Small intestine (tissue), 7 donors: Measurements from ENCODE around the gene GALNT11. TPM values are rescaled to one million over a fixed set of nuclear protein-coding genes. Genes with fewer than 3 reads are reported as not detected.

Source experiments
- DNase-seq, 2 donors: peaks; one replicate each; pipeline versions ENCODE4 v3.0.0 to v3.0.0-alpha.2; 2013
- FAIRE-seq: peaks from 2 replicates; lab custom pipeline; 2012; peaks lifted over from hg19 to GRCh38; lab: Jason Lieb, UNC
- H3K27ac ChIP-seq, 3 donors: one replicate each; pipeline ENCODE4 v1.5.1; 2013; ENCODE audit warnings: low read length in 2 of 3, mild to moderate bottlenecking in 2 of 3, control low read depth in 1 of 3, inconsistent platforms in 1 of 3, low read depth in 1 of 3, moderate library complexity in 1 of 3
- H3K27me3 ChIP-seq, 3 donors: one replicate each; pipeline ENCODE4 v1.6.1; 2013; ENCODE audit warnings: low read length in 3 of 3, inconsistent platforms in 1 of 3; ENCODE audit not compliant: control insufficient read depth in 3 of 3, insufficient read depth in 3 of 3
- H3K36me3 ChIP-seq, 3 donors: one replicate each; pipeline ENCODE4 v1.6.1; 2013; ENCODE audit warnings: low read length in 3 of 3, inconsistent platforms in 1 of 3, low read depth in 1 of 3, mild to moderate bottlenecking in 1 of 3, moderate library complexity in 1 of 3; ENCODE audit not compliant: control insufficient read depth in 3 of 3, insufficient read depth in 2 of 3
- H3K4me1 ChIP-seq, 3 donors: one replicate each; pipeline ENCODE4 v1.6.1; 2013; ENCODE audit warnings: low read length in 2 of 3, inconsistent platforms in 1 of 3, low read depth in 1 of 3, mild to moderate bottlenecking in 1 of 3, moderate library complexity in 1 of 3; ENCODE audit not compliant: control insufficient read depth in 3 of 3, insufficient read depth in 2 of 3
- H3K4me3 ChIP-seq, 3 donors: one replicate each; pipeline ENCODE4 v1.5.1; 2013; ENCODE audit warnings: low read length in 3 of 3, control low read depth in 1 of 3, inconsistent platforms in 1 of 3, low read depth in 1 of 3, mild to moderate bottlenecking in 1 of 3, moderate library complexity in 1 of 3
- H3K9me3 ChIP-seq, 2 donors: one replicate each; pipeline ENCODE4 v1.6.1; 2013; ENCODE audit warnings: low read depth in 1 of 2, low read length in 1 of 2; ENCODE audit not compliant: control insufficient read depth in 2 of 2, insufficient read depth in 1 of 2
- WGBS, 3 donors: extraction: QIAGEN DNeasy Blood & Tissue Kit; methylation state at CpG; one replicate each; pipeline ENCODE4 v1.1.7; 2013; 5-methylcytosine and 5-hydroxymethylcytosine counted together
- polyA plus RNA-seq, 4 donors: library from polyadenylated mRNA; stranded (reverse) in 3 of 4; unstranded in 1 of 4; fragments of 200-250 nt in 3 of 4; fragments of 120-200 nt in 1 of 4; gene quantifications; one replicate each; pipeline versions ENCODE4 v1.2.1 to v1.2.3, GENCODE V29; 2013
- donor health status: healthy with polysubstance abuse.
- donor health status: control.
- donor health status: control.
- donor health status: Bipolar disorder and iron deficiency.
- donor health status: healthy.

Gene GALNT11
- polyA plus RNA-seq, 4 donors, result 8.1 to 39.7 (median 17.6) TPM

DNA sequence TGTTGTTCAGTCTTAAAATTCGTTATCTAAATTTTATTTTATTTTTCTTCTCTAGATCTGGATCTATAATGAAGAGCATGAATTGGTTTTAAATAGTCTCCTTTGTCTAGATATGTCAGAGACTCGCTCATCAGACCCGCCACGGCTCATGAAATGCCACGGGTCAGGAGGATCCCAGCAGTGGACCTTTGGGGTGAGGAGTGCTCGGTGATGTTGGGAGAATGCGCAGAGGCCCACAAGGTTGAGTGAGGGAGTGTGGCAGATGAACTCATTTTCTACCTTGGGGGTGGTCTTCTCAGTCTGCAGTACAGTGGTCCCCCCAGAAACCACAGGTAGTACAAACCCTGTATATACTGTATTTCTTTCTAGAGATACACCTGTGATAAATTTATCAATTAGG lies 95.3 kb downstream of the GALNT11 start:
- no peak for FAIRE-seq
- WGBS, 3 donors, result 95 to 98% (median 97%) methylated on average over 7 of the region's 7 CpGs
- no peak overlapping the region for H3K27ac ChIP-seq

DNA sequence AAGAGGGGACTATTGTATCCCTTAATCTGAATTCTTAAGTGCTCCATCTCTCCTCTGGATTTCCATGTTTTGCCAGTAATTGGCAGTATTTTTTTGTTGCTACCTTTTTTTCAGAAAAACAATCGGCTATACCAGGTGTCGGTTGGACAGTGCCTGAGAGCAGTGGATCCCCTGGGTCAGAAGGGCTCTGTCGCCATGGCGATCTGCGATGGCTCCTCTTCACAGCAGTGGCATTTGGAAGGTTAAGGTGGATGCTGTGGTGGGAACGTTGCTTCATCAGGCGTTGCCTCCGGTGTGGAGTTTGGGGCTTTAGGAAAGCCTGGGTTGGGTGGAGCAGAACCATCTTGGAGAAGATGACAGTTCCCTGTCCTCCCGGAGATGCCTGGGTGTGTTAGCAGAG lies 96.0 kb downstream of the GALNT11 start:
- Histone ChIP-seq H3K9me3 (peaks cover 0 to 13% of the 10 kb centered on the region in 2 donors), H3K4me1 (no peaks in the 10 kb centered on the region), H3K27ac (no peak overlapping the region), H3K36me3 (peaks cover 8 to 41% (median 36%) of the 10 kb centered on the region in 3 donors), H3K27me3 (no peaks in the 10 kb centered on the region), H3K4me3 (no peak overlapping the region)
- DNase-seq, result no peak
- no peak for FAIRE-seq
- WGBS, 3 donors, result 96 to 98% (median 97%) methylated on average over 9 of the region's 9 CpGs

More for the DNA sequence above, 95.3 kb downstream of the GALNT11 start:
- Histone ChIP-seq H3K4me1 (no peaks in the 10 kb centered on the region), H3K36me3 (peaks cover 8 to 41% (median 37%) of the 10 kb centered on the region in 3 donors), H3K4me3 (no peak overlapping the region), H3K27me3 (no peaks in the 10 kb centered on the region), H3K9me3 (peaks cover 0 to 13% of the 10 kb centered on the region in 2 donors)
- no peak for DNase-seq

DNA sequence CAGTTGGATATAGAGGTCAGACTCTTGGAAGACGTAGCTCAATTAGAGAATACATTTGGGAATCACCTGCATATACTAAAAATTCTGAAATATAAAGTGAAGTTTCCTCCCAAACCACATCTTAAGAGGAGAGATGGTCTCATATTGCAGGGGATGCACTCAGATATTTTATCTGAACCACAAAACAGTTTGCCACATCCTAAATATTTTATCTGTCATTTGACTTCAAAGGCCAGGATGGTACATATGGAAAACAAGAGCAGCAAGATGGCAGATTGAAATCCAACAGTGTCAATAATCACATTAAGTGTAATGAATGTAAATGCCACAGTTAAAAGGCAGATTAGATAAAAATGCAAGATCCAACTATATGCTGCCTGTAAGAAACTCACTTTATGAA lies 97.1 kb downstream of the GALNT11 start:
- Histone ChIP-seq H3K27me3 (no peaks in the 10 kb centered on the region), H3K4me1 (no peaks in the 10 kb centered on the region), H3K27ac (no peak overlapping the region), H3K9me3 (peaks cover 0 to 13% of the 10 kb centered on the region in 2 donors), H3K36me3 (peaks cover 8 to 42% (median 36%) of the 10 kb centered on the region in 3 donors), H3K4me3 (no peak overlapping the region)
- WGBS, 3 donors, result 95 to 100% (median 98%) methylated on average over 1 of the region's 1 CpG
- DNase-seq (no peak), FAIRE-seq (no peak)

DNA sequence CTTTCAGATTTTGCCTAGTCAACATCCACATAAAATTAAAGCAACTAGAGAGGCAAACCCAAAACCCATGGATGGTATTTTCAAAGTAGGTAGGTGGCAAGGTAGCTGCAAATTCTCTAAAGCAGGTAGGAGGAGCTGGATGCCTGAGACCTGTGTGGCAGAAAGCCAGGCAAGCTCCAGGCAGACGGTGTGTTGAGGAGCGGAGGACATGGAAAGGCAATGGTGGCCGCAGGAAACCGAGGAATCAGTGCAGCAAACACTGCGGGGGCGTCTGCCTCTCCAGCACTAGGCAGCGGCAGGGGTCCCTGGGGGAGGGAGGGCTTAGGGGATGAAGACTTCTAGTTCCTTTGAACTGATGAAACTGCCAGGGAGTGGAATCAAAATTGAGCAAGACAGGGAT lies 101.3 kb downstream of the GALNT11 start:
- H3K27ac ChIP-seq, result no peak overlapping the region
- peaks cover 0 to 24% of the 10 kb centered on the region in 2 donors for H3K9me3 ChIP-seq
- no peak for DNase-seq
- H3K36me3 ChIP-seq, result peaks cover 19 to 54% (median 23%) of the 10 kb centered on the region in 3 donors
- 89 to 97% (median 95%) methylated on average over 7 of the region's 7 CpGs for WGBS, 3 donors
- H3K4me1 ChIP-seq, result no peaks in the 10 kb centered on the region
- FAIRE-seq, result no peak
- H3K27me3 ChIP-seq, result no peaks in the 10 kb centered on the region
- H3K4me3 ChIP-seq, result no peak overlapping the region

DNA sequence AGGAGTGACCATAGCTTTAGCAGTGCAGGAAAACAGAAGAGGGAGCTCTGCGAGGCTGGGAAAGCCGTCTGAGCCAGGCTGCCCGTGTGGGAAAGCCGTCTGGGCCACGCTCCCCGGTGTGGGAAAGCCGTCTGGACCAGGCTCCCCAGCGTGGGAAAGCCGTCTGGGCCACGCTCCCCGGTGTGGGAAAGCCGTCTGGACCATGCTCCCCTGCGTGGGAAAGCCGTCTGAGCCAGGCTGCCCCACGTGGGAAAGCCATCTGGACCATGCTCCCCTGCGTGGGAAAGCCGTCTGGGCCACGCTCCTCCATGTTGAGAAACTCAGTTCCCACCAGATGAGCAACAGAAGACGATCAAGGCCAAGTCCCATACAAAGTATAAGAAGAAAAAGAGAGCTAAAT lies 101.8 kb downstream of the GALNT11 start:
- WGBS, 3 donors, result 94 to 97% (median 96%) methylated on average over 19 of the region's 19 CpGs
- H3K27me3 ChIP-seq, result no peaks in the 10 kb centered on the region
- no peak for DNase-seq
- no peak overlapping the region for H3K27ac ChIP-seq
- H3K36me3 ChIP-seq, result peaks cover 19 to 57% (median 24%) of the 10 kb centered on the region in 3 donors
- H3K9me3 ChIP-seq, result peaks cover 0 to 24% of the 10 kb centered on the region in 2 donors
- no peaks in the 10 kb centered on the region for H3K4me1 ChIP-seq
- no peak overlapping the region for H3K4me3 ChIP-seq
- no peak for FAIRE-seq

DNA sequence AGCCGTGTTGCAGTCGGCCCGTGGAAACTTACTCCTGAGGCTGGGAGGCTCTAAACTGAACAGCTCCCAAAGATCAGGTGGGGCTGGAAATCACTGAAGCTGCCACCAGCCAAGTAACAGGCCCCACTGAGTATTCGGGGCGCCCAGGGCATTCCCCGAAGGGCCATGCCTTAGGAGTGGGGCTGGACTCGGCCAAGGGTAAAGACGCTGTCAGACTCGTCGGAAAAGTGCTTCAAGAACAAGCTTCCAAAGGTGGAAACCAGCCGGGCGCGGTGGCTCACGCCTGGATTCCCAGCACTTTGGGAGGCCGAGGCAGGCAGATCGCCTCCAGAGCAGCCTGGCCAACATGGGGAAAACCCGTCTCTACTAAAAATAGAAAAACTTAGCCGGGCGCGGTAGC lies 102.8 kb downstream of the GALNT11 start:
- FAIRE-seq, result no peak
- no peak overlapping the region for H3K27ac ChIP-seq

DNA sequence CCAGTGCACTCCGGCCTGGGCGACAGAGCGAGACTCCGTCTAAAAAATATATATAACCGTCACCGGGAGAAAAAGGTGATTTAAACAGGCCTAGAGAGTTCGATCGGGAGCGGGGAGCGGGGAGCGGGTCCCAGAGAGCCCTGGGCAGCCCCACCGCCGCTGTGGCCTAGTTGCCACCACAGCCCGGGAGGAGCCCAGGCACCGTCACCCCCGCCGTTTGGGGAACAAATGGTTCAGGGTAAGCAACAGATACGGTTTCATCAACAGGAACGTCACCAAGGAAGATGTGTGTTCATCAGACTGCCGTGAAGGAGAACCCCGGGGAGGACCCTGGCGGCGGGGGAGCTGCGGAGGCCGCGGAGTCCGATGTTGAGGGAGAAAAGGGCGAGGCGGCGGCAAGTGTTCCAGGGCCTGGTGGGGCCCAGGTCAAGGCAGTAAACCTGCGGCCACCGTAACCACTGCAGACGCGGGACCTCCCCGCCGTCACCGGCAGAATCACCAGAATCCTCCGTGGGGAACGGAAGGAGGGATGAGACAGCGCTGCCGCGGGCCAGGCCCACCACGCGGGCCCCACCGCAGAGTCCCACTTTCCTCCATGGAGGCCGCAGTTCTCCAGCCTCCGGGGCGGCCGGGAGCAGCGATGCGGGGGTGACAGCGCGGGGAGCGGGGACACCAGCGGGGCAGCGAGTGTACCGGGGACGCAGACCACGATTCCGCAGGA lies 103.4 kb downstream of the GALNT11 start:
- DNase-seq (no peak), FAIRE-seq (no peak)
- peaks cover 0 to 21% of the 10 kb centered on the region in 2 donors for H3K9me3 ChIP-seq
- H3K36me3 ChIP-seq, result peaks cover 19 to 68% (median 20%) of the 10 kb centered on the region in 3 donors
- no peaks in the 10 kb centered on the region for H3K27me3 ChIP-seq
- no peak overlapping the region for H3K4me3 ChIP-seq
- H3K27ac ChIP-seq, result no peak overlapping the region
- no peaks in the 10 kb centered on the region for H3K4me1 ChIP-seq
- 97 to 98% (median 97%) methylated on average over 53 to 60 of the region's 60 CpGs for WGBS, 3 donors

More for the DNA sequence above, 102.8 kb downstream of the GALNT11 start:
- Histone ChIP-seq H3K4me3 (no peak overlapping the region), H3K36me3 (peaks cover 19 to 64% (median 22%) of the 10 kb centered on the region in 3 donors), H3K4me1 (no peaks in the 10 kb centered on the region), H3K27me3 (no peaks in the 10 kb centered on the region), H3K9me3 (peaks cover 0 to 24% of the 10 kb centered on the region in 2 donors)
- 96 to 99% (median 97%) methylated on average over 20 of the region's 20 CpGs for WGBS, 3 donors
- DNase-seq, result no peak

DNA sequence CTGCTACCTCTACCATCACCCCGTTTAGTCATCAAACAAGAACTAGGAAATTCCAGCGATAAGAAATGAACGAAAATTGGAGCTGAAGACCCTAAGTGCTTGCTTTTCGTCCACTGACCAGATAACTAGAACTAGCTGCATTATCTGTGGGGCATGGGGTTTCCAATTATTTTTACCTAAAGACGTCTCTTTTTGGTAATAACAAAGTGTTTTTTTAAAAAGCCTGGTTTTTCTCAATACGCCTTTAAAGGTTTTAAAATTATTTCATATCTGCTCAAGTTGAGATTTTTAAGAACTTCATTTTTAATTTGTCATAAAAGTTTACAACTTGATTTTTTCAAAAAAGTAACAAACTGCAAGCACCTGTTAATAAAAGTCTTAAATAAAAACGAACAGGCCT lies 104.2 kb downstream of the GALNT11 start:
- H3K27me3 ChIP-seq, result no peaks in the 10 kb centered on the region
- H3K36me3 ChIP-seq, result peaks cover 14 to 67% (median 14%) of the 10 kb centered on the region in 3 donors
- no peak overlapping the region for H3K4me3 ChIP-seq
- H3K27ac ChIP-seq, result no peak overlapping the region
- peaks cover 0 to 15% of the 10 kb centered on the region in 2 donors for H3K9me3 ChIP-seq
- 96 to 97% (median 96%) methylated on average over 7 of the region's 7 CpGs for WGBS, 3 donors
- FAIRE-seq (no peak), DNase-seq (no peak)
- no peaks in the 10 kb centered on the region for H3K4me1 ChIP-seq
